NB4 (cell line): ENCODE results near the gene CYP4Z1.

Source experiments
- DNase-seq: peaks from one replicate; pipeline ENCODE4 v3.0.0; 2010; ENCODE audit warnings: low read depth
- H3K4me3 ChIP-seq: one replicate; pipeline ENCODE4 v1.5.1; 2011; ENCODE audit warnings: mild to moderate bottlenecking, low read depth, low read length, moderate library complexity
- CTCF ChIP-seq: IDR thresholded peaks from one replicate; pipeline ENCODE4 v1.5.1; 2012; ENCODE audit warnings: low read depth, low read length
- MAX ChIP-seq: IDR thresholded peaks from 2 replicates; pipeline ENCODE4 v1.6.1; 2011; ENCODE audit warnings: low read depth, low read length
- MYC ChIP-seq: IDR thresholded peaks from 2 replicates; pipeline ENCODE4 v1.6.1; 2011; ENCODE audit warnings: low read depth, low read length
- POLR2A ChIP-seq: IDR thresholded peaks from 2 replicates; pipeline ENCODE4 v1.6.1; 2011; ENCODE audit warnings: mild to moderate bottlenecking; ENCODE audit not compliant: insufficient read length; ENCODE audit errors: extremely low read depth

The CYP4Z1 gene

GRCh38 chr1:47067097-47067594 lies at the start of gene CYP4Z1:
TSS of gene CYP4Z1 (plus strand) at chr1:47067231. CDS start at chr1:47067491, 260 bp downstream.
- no peak for TF ChIP-seq POLR2A
- TF ChIP-seq CTCF, result no peak
- no peak for TF ChIP-seq MAX
- TF ChIP-seq MYC, result no peak
- H3K4me3 ChIP-seq, result no peak within 1 kb of the TSS
- no peak for DNase-seq

- H3K4me3 ChIP-seq, result no peak overlapping the region
- no peak for DNase-seq
- TF ChIP-seq CTCF (no peak), MYC (no peak), MAX (no peak), POLR2A (no peak)
These were observed 46.0 kb upstream of the CYP4Z1 start for GRCh38 chr1:47021070-47021469.

- no peak for DNase-seq
- no peak within 1 kb of the TSS for H3K4me3 ChIP-seq
- no peak for TF ChIP-seq CTCF
- TF ChIP-seq MAX, result no peak
- TF ChIP-seq POLR2A, result no peak
- TF ChIP-seq MYC, result no peak
These were observed 43.5 kb upstream of the CYP4Z1 start, which contains the start of gene CYP4X1 for GRCh38 chr1:47023268-47024140. TSS of gene CYP4X1 (plus strand) at chr1:47023669. CDS start at chr1:47023818, 149 bp downstream.

GRCh38 chr1:47024141-47024801 lies 42.8 kb upstream of the CYP4Z1 start:
- TF ChIP-seq CTCF (no peak), MYC (no peak), MAX (no peak), POLR2A (no peak)
- no peak overlapping the region for H3K4me3 ChIP-seq
- no peak for DNase-seq

GRCh38 chr1:47030170-47030805 lies 36.7 kb upstream of the CYP4Z1 start:
- DNase-seq, result no peak
- no peak overlapping the region for H3K4me3 ChIP-seq
- TF ChIP-seq MAX, result no peak
- no peak for TF ChIP-seq CTCF
- TF ChIP-seq POLR2A, result no peak
- TF ChIP-seq MYC, result no peak
